Measurements from ENCODE around the gene TSR3.

- TF ChIP-seq CTCF (IDR thresholded peaks at IDR 0.05), result no peak
- no peak for TF ChIP-seq POLR2A (IDR thresholded peaks at IDR 0.05)
- TF ChIP-seq EP300 (IDR thresholded peaks at IDR 0.05), result no peak
Measured at GRCh38 chr16:1317479-1318267, 34.0 kb downstream of the TSR3 start.
